Mammary microvascular endothelial cell (primary cell): ENCODE results near the gene FXYD1. TPM values are rescaled to one million over a fixed set of nuclear protein-coding genes. Genes with fewer than 3 reads are reported as not detected.

Experiments
- total RNA-seq: library from RNA; depleted of rRNA; stranded (reverse); fragments of >200 nt; gene quantifications from 2 replicates; pipeline ENCODE4 v1.2.3, GENCODE V29; 2015

Gene FXYD1
- not detected in 2 replicates for total RNA-seq

DNA sequence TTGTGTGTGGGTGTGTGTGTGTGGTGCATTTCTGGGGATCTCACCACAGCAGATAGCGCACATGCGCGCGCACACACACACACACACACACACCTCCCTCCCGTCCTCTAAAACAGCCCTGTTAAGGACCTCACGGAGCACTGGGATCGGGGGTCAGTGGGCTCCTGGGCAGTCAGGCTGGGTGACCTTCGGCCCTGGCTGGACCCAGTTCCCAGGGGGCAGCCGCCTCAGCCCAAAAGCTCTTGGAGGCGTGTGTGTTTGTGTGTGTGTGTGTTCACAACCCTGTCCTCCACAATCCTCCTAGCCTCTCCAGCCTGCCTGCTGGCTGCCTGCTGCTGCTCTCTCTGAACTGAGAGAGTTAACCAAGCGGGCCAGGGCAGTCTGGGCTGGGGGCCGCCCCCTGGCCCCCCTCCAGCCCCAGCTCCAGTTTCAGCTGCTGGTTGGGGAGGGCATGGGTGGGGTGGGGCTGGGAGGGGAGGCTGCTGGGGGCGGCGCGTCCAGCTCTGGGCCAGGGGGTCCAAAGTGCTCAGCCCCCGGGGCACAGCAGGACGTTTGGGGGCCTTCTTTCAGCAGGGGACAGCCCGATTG lies at the start of gene FXYD1:
Gene FXYD1, plus strand, starts transcription at position 520 of the 588 bp plus-strand sequence. CDS start 1,256 bp downstream, outside the sequence.

DNA sequence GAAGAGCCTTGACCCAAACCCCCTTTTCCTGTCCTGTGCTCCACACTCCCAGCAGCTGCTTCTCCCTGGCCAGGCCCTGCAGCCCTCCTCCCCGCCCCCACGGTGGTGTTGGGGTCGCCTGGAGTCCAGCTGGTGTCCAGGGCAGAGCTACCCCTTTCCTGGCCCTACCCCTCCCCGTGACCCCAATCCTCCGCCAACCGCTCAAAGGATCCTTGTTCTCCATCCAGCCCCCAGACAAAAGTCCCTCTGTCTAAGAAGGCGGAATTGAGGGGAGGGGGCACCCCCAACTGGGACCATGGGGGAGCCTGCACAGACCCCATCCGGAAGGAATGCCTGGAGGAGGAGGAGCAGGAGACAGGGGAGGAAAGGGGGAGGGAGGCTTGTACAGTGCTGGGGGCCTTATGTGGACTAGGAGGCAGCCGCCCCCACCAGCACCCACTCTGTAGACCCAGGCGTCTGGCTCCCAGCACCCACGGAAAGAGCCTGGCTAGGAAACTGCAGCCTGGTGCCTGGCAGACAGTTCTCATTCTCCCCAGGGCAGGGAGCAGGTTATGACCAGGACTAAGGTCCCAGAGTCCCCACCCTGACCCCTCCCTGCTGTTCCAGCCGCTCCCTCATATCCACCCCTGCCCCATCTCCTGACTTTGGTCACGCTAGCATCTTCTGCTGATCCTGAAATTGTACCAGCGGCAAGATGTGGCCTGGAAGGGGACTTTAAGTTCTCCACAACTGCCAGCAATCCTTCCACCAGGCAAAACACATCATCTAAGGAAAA lies 23.3 kb upstream of the FXYD1 start, which contains the start of gene FXYD3:
Gene FXYD3, plus strand, starts transcription at position 647 of the 775 bp plus-strand sequence. CDS start 3,554 bp downstream, outside the sequence.

GRCh38 chr19:35134601-35135242 lies 3.9 kb upstream of the FXYD1 start, which contains the start of gene LGI4:
Gene LGI4, minus strand, starts transcription at chr19:35135059. Its CDS starts 379 bp downstream, at chr19:35134680.

GRCh38 chr19:35143231-35143715 lies 4.6 kb downstream of the FXYD1 start, which contains the start of gene FXYD7:
Gene FXYD7, plus strand, starts transcription at chr19:35143255. Its CDS starts 79 bp downstream, at chr19:35143334.

DNA sequence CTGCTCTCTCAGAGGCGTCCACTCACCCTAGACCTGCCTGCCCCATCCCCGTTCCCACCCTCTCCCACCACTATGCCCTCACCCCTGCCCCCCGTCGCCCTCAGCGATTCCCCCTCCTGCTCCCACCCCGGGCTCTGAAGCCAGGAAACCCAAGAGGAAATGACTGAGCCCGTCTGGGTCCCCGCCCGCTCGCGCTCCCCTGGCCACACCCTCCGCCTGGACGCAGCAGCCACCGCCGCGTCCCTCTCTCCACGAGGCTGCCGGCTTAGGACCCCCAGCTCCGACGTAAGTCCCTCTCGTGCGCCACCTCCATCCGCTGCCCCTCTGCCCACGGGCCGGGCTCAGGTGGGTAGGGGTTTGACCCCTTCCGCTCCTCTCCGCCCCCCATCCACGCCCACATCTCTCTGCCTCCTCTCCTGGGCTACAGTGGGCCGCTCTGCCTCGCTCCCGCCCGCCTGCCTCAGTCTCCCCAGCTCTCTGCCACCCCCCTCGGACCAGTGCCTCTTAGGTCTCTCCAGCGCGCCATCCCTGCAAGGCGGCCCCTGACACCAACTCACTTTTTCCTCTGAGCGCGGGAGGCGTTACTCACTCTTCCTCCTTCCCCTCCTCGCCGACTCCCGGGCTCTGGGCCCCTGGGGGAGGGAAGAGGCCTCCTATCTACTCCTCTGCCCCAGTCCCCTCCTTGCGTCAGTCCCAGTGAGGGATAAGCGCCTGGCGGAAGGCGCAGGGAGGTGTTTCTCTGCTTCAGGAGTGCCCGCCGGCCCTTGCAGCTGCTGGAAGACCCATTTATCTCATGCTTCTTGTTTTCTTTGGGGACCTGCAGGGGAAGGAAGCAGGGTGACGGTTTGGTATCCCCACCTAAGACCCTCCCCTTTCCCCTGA lies 16.1 kb downstream of the FXYD1 start, which contains the start of gene FXYD5:
Gene FXYD5, plus strand, starts transcription at position 211 of the 882 bp plus-strand sequence. CDS start 816 bp downstream, outside the sequence.

Other genes with a start within 250 kb of the FXYD1 start
- gene ZNF30, start 211.9 kb upstream of the FXYD1 start, total RNA-seq: 2.8 and 3.5 TPM in 2 replicates
- gene ZNF792, start 174.6 kb upstream of the FXYD1 start, total RNA-seq: 9.3 and 11.1 TPM in 2 replicates
- gene GRAMD1A, start 138.5 kb upstream of the FXYD1 start, total RNA-seq: 45.6 and 49.5 TPM in 2 replicates
- 10.1 and 15.4 TPM in 2 replicates for gene SCN1B, start 108.4 kb upstream of the FXYD1 start, total RNA-seq
- not detected in 2 replicates for gene HPN, start 97.1 kb upstream of the FXYD1 start, total RNA-seq
- gene FXYD3, start 23.0 kb upstream of the FXYD1 start, total RNA-seq: not detected in 2 replicates
- not detected in 2 replicates for gene LGI4, start 3.8 kb upstream of the FXYD1 start, total RNA-seq
- not detected in 2 replicates for gene FXYD7, start 4.4 kb downstream of the FXYD1 start, total RNA-seq
- gene FXYD5, start 15.9 kb downstream of the FXYD1 start, total RNA-seq: 257 and 258 TPM in 2 replicates
- gene FAM187B, start 89.9 kb downstream of the FXYD1 start, total RNA-seq: not detected in 2 replicates
- 0.93 and 2.0 TPM in 2 replicates for gene LSR, start 110.2 kb downstream of the FXYD1 start, total RNA-seq
- 63.6 and 70.2 TPM in 2 replicates for gene USF2, start 130.1 kb downstream of the FXYD1 start, total RNA-seq
- gene HAMP, start 143.7 kb downstream of the FXYD1 start, total RNA-seq: not detected in 2 replicates
- not detected in 2 replicates for gene MAG, start 153.3 kb downstream of the FXYD1 start, total RNA-seq
- gene CD22, start 190.4 kb downstream of the FXYD1 start, total RNA-seq: 0.15 and 1.1 TPM in 2 replicates
- gene FFAR1, start 209.1 kb downstream of the FXYD1 start, total RNA-seq: not detected in 2 replicates
- not detected in 2 replicates for gene FFAR3, start 219.6 kb downstream of the FXYD1 start, total RNA-seq
- gene GPR42, start 232.2 kb downstream of the FXYD1 start, total RNA-seq: not detected in 2 replicates